H1 (cell line): ENCODE data around the gene FMNL2. TPM values are rescaled to one million over a fixed set of nuclear protein-coding genes. Genes with fewer than 3 reads are reported as not detected.

Experiments used
- RNF2 ChIP-seq: fragments of 200-900, 300-1000 bp; sonication (generic); IDR thresholded peaks from 2 replicates; pipeline ENCODE4 v1.7.1; 2016; ENCODE audit warnings: borderline replicate concordance, low read depth, mild to moderate bottlenecking, antibody characterized with exemption, low read length; ENCODE audit not compliant: poor library complexity, severe bottlenecking; ENCODE audit errors: missing control alignments
- polyA plus RNA-seq, 7 experiments: library from polyadenylated mRNA; depleted of rRNA in 3 of 7; stranded (reverse) in 5 of 7; unstranded in 2 of 7; fragments of >200 nt in 5 of 7; fragments of 200-250 nt in 2 of 7; gene quantifications; 1 replicate in 5 of 7; 2 replicates in 1 of 7; 4 replicates in 1 of 7; pipeline versions ENCODE4 v1.2.1 to v1.2.3, GENCODE V29; 2011 to 2013; ENCODE audit warnings: missing spikeins in 2 of 7, mixed read lengths in 2 of 7
- total RNA-seq: library from RNA; stranded (reverse); fragmentation: NEBNext Ultra II Directional; extraction: Animal tissue kit (Norgen Biotek cat#: 25700); gene quantifications from 2 replicates; pipeline ENCODE4 v1.2.1, GENCODE V29; 2021
- TF ChIP-seq, protein P1 (sequence below): fragments of 300-600 bp; sonication (generic); IDR thresholded peaks from 2 replicates; pipeline ENCODE4 v1.7.1; 2012; ENCODE audit warnings: low read length, moderate library complexity, mild to moderate bottlenecking, inconsistent platforms; ENCODE audit not compliant: insufficient replicate concordance

Gene FMNL2
- total and polyA plus RNA-seq, 2 of the 8 experiments (the other 6 are each of a cell fraction or from before 2014, with no cell fraction given): 15.5 to 45.1 TPM

DNA sequence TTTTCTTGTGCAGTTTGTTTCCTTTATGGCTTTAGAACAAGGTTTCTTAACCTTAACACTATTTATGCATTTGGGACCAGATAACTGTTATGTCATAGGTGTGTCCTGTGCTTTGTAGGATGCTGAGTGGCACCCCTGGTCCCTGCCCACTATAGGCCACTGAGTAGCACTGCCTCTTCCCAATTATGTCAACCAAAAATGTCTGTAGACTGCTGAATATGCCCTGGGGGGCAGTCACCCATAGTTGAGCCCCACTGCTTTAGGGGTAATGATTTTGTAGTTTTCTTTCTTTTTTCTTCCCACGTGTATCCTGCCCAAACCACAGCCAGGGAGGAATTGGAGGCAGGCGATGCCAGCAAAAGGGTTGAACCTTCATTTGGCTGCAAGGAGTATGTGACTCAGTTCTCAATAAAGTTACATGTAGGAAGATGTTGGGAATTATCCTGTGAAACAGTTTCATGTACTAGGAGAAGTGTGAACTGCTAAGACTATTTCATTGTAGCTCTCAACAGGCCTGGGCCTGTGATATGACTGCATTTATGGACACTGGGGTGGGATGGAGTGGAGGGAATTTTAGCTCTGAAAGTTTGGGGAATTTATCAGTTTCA, 65.7 kb downstream of the FMNL2 start (continued):
- TF ChIP-seq, protein P1, sequence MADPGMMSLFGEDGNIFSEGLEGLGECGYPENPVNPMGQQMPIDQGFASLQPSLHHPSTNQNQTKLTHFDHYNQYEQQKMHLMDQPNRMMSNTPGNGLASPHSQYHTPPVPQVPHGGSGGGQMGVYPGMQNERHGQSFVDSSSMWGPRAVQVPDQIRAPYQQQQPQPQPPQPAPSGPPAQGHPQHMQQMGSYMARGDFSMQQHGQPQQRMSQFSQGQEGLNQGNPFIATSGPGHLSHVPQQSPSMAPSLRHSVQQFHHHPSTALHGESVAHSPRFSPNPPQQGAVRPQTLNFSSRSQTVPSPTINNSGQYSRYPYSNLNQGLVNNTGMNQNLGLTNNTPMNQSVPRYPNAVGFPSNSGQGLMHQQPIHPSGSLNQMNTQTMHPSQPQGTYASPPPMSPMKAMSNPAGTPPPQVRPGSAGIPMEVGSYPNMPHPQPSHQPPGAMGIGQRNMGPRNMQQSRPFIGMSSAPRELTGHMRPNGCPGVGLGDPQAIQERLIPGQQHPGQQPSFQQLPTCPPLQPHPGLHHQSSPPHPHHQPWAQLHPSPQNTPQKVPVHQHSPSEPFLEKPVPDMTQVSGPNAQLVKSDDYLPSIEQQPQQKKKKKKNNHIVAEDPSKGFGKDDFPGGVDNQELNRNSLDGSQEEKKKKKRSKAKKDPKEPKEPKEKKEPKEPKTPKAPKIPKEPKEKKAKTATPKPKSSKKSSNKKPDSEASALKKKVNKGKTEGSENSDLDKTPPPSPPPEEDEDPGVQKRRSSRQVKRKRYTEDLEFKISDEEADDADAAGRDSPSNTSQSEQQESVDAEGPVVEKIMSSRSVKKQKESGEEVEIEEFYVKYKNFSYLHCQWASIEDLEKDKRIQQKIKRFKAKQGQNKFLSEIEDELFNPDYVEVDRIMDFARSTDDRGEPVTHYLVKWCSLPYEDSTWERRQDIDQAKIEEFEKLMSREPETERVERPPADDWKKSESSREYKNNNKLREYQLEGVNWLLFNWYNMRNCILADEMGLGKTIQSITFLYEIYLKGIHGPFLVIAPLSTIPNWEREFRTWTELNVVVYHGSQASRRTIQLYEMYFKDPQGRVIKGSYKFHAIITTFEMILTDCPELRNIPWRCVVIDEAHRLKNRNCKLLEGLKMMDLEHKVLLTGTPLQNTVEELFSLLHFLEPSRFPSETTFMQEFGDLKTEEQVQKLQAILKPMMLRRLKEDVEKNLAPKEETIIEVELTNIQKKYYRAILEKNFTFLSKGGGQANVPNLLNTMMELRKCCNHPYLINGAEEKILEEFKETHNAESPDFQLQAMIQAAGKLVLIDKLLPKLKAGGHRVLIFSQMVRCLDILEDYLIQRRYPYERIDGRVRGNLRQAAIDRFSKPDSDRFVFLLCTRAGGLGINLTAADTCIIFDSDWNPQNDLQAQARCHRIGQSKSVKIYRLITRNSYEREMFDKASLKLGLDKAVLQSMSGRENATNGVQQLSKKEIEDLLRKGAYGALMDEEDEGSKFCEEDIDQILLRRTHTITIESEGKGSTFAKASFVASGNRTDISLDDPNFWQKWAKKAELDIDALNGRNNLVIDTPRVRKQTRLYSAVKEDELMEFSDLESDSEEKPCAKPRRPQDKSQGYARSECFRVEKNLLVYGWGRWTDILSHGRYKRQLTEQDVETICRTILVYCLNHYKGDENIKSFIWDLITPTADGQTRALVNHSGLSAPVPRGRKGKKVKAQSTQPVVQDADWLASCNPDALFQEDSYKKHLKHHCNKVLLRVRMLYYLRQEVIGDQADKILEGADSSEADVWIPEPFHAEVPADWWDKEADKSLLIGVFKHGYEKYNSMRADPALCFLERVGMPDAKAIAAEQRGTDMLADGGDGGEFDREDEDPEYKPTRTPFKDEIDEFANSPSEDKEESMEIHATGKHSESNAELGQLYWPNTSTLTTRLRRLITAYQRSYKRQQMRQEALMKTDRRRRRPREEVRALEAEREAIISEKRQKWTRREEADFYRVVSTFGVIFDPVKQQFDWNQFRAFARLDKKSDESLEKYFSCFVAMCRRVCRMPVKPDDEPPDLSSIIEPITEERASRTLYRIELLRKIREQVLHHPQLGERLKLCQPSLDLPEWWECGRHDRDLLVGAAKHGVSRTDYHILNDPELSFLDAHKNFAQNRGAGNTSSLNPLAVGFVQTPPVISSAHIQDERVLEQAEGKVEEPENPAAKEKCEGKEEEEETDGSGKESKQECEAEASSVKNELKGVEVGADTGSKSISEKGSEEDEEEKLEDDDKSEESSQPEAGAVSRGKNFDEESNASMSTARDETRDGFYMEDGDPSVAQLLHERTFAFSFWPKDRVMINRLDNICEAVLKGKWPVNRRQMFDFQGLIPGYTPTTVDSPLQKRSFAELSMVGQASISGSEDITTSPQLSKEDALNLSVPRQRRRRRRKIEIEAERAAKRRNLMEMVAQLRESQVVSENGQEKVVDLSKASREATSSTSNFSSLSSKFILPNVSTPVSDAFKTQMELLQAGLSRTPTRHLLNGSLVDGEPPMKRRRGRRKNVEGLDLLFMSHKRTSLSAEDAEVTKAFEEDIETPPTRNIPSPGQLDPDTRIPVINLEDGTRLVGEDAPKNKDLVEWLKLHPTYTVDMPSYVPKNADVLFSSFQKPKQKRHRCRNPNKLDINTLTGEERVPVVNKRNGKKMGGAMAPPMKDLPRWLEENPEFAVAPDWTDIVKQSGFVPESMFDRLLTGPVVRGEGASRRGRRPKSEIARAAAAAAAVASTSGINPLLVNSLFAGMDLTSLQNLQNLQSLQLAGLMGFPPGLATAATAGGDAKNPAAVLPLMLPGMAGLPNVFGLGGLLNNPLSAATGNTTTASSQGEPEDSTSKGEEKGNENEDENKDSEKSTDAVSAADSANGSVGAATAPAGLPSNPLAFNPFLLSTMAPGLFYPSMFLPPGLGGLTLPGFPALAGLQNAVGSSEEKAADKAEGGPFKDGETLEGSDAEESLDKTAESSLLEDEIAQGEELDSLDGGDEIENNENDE: no peak
- no peak for TF ChIP-seq RNF2
- TF ChIP-seq, all 59 proteins: peak for 0
